CMK (cell line): ENCODE data around the gene ITPKC.
"Not testable (repeated sequence)": the region's sequence is repeated elsewhere in the genome, so short reads cannot be mapped to it uniquely, and the experiment has no call there.

Experiments used
- DNase-seq: peaks from one replicate; pipeline ENCODE4 v3.0.0-alpha.2; 2010; ENCODE audit warnings: low read depth

The ITPKC gene

DNA sequence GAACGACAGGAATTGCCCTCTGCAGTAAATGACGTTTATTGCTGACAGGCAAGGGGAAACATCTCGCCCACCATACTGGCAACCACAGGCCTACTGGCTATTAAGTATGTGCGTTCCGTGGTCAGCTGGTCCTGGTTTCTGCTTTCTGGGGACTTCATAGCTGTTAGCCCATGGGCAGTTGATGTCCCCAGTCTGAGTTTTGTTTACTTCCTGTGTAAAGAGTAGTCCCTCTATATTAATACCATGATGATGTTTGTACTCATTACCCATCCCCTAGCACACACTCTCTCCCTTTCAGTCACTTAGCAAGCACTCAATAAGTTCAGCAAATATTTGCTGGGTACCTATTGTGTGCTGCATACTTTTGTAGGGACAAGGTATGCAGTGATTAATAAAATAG, 52.0 kb downstream of the ITPKC start:
- no peak for DNase-seq

DNA sequence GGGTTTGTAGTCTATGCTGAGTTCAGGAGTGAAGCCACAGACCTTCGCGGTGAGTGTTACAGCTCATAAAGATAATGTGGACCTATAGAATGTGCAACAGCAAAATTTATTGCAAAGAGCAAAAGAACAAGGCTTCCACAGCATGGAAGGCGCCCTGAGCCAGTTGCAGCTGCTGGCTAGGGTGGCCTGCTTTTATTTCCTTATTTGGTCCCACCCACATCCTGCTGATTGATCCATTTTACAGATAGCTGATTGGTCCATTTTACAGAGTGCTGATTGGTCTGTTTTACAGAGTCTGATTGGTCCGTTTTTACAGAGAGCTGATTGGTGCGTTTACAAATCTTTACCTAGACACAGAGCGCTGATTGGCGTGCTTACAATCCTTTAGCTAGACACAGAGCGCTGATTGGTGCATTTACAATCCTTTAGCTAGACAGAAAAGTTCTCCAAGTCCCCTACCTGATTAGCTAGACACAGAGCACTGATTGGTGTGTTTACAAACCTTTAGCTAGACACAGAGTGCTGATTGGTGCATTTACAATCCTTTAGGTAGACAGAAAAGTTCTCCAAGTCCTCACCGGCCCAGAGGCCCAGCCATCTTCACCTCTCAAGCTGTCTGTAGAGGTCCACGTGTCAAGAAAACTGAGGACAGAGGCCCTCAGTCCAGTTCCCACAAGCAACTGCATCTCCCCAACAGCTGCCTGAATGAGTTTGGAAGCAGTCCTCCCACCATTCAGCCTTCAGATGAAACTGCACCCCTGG, 54.4 kb downstream of the ITPKC start:
- peak; percentile 49 for DNase-seq

DNA sequence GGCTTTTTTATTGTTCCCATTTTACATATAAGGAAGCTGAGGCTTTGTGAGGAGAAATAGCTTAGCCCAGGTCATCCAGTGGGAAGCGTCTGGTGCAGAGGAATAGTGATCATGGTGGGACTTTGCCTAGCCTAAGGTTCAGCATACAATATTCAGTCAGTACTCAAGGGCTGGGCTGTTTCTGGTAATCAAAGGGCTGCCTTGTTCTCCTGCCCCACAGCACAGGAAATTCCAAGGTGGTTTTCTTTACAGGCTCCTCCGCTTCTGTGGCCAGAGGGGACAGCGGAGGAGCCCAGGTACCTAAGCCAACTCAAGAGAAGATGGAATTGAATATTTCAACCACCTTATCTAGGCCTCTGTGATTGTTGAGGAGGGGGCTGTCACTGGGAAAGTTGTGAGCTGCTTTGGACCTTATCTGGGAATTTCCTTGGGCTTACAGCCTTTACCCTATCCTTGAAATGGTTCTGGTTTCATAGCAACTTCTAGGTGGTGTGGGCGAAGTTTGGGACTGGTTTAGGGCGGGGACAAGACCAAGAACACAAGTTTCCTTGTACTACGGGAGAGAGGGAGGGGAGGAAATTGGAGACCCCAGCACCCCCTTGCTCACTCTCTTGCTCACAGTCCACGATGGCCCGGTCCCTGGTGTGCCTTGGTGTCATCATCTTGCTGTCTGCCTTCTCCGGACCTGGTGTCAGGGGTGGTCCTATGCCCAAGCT, 58.2 kb downstream of the ITPKC start, which contains the start of gene MIA:
MIA (plus strand) TSS at position 606 of the 716 bp plus-strand sequence; CDS start at position 628, 22 bp downstream.
- DNase-seq = no peak

DNA sequence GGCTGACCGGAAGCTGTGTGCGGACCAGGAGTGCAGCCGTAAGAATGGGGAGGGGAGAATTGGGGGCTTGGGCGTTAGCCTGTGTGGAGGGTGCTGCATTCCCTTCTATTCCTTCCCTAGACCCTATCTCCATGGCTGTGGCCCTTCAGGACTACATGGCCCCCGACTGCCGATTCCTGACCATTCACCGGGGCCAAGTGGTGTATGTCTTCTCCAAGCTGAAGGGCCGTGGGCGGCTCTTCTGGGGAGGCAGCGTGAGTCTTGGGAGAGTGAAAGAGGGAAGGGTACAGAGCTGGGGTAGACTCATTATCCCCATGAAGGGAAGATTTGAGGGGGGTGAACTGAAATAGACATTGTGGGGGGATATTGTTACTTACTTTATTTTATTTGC, 58.7 kb downstream of the ITPKC start:
- no peak for DNase-seq

DNA sequence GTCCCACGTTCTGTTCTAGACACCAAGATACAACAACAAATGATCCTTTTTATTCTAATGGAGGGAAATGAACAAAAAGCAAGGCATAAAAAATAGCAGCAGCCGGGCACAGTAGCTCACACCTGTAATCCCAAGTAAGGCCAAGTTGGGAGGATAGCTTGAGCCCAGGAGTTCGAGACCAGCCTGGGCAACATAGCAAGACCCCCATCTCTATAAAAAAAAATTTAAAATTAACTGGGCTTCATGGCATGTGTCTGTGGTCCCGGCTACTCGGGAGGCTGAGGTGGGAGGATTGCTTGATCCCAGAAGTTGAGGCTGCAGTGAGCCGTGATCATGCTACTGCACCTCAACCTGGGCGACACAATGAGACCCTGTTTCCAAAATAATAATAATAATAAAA, 59.5 kb downstream of the ITPKC start:
- DNase-seq = no peak

DNA sequence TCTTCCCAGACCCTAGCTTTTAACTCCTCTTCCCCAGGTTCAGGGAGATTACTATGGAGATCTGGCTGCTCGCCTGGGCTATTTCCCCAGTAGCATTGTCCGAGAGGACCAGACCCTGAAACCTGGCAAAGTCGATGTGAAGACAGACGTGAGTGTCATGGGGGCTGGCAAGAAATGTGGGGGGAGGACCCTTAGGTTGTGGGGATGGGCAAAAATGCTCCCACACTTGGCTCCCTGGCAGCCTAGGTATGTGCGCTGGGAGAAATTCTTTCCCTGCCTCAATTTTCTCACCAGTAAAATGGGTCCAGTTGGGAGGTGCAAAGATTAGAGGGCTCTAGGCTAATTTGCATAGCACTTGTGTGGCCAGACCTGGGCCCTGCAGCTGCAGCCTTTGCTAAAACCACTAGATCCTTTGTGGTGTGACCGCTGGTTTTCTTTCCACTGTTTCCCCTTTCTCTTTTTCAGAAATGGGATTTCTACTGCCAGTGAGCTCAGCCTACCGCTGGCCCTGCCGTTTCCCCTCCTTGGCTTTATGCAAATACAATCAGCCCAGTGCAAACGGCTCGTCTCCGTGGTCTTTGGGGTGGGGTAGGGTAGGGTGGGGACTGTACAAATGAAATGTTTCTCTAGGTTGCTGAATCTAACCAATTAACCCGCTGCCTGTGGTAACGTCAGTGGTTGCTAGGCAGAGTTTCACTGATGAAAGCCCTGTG, 60.2 kb downstream of the ITPKC start:
- peak; percentile 78 for DNase-seq

DNA sequence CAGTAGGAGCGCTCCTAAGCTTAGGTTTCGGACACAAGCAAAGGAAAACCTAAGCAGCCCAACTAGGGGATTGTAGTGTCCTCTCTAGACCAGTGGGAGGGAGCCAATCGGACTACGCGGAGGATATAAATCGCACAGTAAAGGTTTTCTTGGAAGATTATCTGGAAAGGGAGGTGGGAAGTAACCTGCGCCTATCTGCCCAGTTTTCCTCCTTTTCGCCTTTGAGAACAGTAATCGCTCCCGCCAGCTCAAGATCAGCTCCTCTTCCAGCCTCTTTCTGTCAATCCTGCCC, 60.7 kb downstream of the ITPKC start:
- no peak for DNase-seq

DNA sequence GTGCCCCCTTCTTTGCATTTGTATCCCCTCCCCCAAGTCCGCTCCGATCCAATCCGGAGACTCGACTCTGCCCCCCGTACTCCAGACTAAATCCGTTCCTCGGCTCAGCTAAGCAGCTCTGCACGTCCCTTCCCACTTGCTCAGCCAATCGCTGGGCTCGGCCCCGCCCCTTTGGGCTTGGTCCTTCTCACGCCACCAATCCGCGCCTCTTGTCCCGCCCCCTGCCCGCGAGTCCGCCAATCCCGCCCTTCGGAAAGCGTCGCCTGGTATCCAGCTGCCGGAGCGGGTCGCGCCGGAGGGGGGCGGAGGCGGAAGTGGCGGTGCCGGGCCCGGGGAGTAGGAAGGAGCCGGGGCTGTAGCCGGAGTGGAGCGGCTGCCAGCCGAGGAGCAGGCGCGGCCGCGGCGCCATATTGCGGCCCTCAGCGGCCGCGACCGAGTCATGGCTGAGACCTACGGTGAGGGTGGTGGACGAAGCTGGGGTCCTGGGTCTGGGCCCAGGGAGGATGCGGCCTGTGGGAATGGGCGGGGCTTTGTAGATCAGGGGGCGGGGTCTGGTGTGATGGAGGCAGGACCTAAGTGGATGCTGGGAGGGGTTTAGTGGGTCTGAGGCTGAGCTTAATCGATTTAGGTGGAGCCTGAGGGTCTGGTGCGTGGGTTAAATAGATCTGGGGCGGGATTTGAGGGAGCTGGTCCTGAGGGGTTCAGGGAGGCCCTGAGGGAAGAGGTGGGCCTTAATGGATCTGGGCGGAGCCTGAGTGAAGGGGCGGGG, 61.2 kb downstream of the ITPKC start, which contains the start of gene RAB4B:
RAB4B (plus strand) TSS at position 311 of the 769 bp plus-strand sequence; CDS start at position 440, 129 bp downstream.
- peak; percentile 100 for DNase-seq

DNA sequence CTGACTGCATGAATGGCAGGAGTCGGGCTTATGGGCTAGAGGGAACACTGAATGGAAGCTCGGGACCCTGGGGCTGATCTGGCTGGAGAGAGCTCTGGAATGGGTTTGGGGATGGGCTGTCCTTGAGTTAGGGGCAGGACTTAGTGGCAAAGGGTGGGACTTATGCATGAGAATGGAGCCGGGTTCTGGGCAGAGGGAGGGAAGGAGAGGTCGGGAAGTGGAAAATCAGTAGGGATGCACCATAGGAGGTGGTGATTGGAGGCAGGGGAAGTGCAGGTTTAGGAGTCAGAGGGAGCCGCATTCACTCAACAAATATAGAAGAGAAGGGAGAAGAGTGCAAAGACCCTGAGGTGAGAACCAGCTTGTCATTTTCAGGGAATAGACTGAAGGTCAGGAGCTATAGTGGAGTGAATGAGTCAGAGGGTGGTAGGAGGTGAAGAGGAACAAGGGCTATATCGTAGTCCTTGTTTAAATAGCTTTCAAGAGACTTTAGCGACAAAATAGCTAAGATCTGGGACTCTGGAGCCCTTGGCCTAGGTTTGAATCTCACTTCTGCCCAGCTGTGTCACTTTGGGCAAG, 61.9 kb downstream of the ITPKC start:
- no peak for DNase-seq

DNA sequence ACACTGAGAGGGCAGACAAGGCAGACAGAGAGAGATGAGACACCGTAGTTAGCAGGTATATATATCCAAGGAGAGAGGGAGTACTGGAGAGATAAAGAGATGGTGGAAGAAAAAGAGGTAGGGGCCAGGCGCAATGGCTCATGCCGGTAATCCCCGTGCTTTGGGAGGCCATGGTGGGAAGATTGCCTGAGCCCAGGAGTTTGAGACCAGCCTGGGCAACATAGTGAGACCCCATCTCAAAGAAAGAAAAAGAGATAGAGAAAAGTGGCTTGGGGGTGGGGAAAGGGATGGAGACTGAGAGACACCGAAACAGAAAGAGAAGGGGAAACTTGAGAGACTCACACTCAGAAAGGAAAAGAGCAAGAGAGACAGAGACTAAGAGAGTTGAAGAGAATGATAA, 63.7 kb downstream of the ITPKC start:
- DNase-seq = no peak

DNA sequence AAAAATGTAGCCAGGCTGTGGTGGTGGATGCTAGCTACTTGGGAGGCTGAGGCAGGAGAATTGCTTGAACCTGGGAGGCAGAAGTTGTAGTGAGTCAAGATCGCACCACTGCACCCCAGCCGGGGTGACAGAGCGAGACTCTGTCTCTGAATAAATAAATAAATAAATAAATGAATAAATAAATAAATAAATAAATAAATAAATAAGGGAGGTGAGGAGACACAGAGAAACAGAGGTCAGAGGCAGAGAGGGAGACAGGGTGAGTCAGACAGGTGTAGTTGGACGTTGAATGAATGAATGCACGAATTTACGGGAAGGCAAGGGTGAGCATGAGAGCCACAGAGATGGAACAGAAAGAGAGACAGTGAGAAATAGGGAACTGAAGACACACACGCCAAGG, 64.2 kb downstream of the ITPKC start:
- DNase-seq = no peak

DNA sequence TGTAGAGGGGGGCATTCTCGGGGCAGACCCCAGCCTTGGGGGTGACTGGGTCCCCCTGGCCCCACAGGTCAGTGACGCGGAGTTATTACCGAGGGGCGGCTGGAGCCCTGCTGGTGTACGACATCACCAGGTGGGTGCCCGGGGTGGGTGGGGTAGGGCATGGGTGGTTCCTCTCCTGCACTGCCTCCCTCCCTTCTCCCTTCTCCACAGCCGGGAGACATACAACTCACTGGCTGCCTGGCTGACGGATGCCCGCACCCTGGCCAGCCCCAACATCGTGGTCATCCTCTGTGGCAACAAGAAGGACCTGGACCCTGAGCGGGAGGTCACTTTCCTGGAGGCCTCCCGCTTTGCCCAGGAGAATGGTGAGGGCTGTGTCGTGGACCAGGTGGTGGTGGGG, 66.8 kb downstream of the ITPKC start:
- DNase-seq = no peak

DNA sequence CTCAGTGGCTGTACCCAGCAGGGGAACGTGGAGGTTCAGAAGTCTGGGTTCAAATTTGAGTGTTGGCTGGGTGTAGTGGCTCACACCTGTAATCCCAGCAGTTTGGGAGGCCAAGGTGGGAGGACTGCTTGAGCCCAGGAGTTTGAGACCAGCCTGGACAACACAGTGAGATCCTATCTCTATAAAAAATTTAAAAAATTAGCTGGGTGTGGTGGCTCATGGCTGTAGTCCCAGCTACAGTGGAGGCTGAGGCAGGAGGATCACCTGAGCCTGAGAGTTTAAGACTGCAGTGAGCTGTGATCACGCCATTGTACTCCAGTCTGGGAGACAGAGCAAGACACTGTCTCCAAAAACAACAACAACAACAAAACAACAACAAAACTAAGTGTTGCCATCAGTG, 67.2 kb downstream of the ITPKC start:
- not testable (repeated sequence) for DNase-seq

DNA sequence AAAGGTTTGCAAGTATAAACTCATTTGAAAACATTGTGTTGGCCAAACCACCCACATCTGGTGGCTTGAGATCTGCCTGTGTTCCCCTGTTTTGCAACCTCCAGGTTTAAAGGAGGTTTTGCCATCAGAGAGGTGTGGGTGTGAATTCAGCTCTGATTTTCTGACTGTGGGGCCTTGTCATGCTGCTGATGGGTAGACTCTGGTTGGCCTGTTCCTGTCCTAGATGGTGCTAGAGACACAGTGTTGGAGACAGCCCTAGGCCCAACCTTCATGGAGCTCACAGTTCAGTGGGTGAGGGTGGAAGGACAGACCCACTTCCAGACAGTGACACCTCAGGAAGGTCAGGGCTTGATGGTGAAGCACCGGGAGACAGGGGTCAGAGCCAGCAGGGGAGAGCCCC, 68.6 kb downstream of the ITPKC start:
- no peak for DNase-seq

DNA sequence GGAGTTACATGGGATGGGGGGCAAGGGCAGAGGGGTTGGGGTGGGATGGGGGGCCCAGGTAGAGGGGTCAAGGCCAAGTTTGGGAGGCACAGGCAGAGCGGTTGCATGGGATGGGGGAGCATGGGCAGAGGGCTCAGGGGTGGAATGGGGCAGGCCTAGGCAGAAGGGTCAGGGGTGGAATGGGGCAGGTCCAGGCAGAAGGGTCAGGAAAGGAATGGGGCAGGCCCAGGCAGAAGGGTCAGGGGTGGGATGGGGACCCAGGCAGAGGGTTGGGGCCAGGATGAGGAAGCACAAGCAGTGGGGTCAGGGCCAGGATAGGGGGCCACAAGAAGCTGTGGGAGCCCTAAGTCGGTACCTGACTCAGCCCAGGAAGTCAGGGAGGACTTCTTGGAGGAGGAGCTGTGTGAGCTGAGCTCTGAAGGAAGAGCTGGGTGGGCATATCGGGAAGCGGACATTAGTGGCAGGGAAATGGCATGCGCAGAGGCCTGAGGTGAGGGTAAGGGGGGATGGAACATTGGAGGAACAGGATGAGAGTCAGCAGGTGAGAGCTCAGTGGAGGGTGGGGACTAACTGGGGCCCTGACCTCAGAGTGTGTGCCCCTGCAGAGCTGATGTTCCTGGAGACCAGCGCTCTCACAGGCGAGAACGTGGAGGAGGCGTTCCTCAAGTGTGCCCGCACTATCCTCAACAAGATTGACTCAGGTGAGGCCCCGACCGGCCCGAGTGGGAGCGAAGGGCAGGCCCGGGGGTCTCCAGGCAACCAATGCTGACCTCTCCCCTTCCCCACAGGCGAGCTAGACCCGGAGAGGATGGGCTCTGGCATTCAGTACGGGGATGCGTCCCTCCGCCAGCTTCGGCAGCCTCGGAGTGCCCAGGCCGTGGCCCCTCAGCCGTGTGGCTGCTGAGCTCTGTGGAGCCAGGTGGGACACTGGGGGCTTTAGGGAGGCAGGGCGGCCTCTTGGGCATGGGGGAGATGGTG, 69.4 kb downstream of the ITPKC start:
- DNase-seq = no peak
